GM12878 (cell line): ENCODE measurements around the gene TTC33.

Experiments used
- EP300 ChIP-seq, 2 experiments: fragments of 150-350 bp in 1 of 2; IDR thresholded peaks; 2 replicates each; pipeline ENCODE4 v1.6.1; 2011 to 2012; ENCODE audit warnings: low read depth in 2 of 2, low read length in 2 of 2, borderline replicate concordance in 1 of 2, improper control_type of control experiment in 1 of 2, inconsistent platforms in 1 of 2; ENCODE audit not compliant: control insufficient read depth in 1 of 2
- EZH2 ChIP-seq: IDR thresholded peaks from 2 replicates; pipeline ENCODE4 v1.6.1; 2012; ENCODE audit warnings: low read depth, mild to moderate bottlenecking, control low read depth, inconsistent platforms, low read length, borderline replicate concordance; ENCODE audit not compliant: control insufficient read depth
- LARP7 ChIP-seq: fragments of 450-650 bp; IDR thresholded peaks from 2 replicates; pipeline ENCODE4 v1.6.1; 2017; ENCODE audit warnings: mild to moderate bottlenecking
- MEF2A ChIP-seq: IDR thresholded peaks from 2 replicates; pipeline ENCODE4 v1.6.1; 2011; ENCODE audit warnings: low read depth, mild to moderate bottlenecking, low read length, moderate library complexity; ENCODE audit not compliant: insufficient read depth
- NR2C1 ChIP-seq: fragments of 450-650 bp; IDR thresholded peaks from 2 replicates; pipeline ENCODE4 v1.6.1; 2017; ENCODE audit warnings: antibody characterized with exemption, mild to moderate bottlenecking, moderate library complexity
- POLR2AphosphoS5 ChIP-seq: IDR thresholded peaks from 2 replicates; pipeline ENCODE4 v1.6.1; 2011; ENCODE audit warnings: mild to moderate bottlenecking, low read length, inconsistent platforms
- TAF1 ChIP-seq: IDR thresholded peaks from 2 replicates; pipeline ENCODE4 v1.6.1; 2011; ENCODE audit warnings: mild to moderate bottlenecking, low read depth, low read length, borderline replicate concordance
- TCF7 ChIP-seq: IDR thresholded peaks from 2 replicates; pipeline ENCODE4 v1.6.1; 2014; ENCODE audit warnings: antibody characterized with exemption, borderline replicate concordance
- ZNF592 ChIP-seq: fragments of 450-650 bp; IDR thresholded peaks from 2 replicates; pipeline ENCODE4 v1.6.1; 2017; ENCODE audit warnings: mild to moderate bottlenecking, moderate library complexity
- ZZZ3 ChIP-seq: IDR thresholded peaks from 2 replicates; pipeline ENCODE4 v1.6.1; 2011; ENCODE audit warnings: low read depth; ENCODE audit not compliant: control insufficient read depth, insufficient read length
- TF ChIP-seq, protein P1 (sequence below), 3 experiments: IDR thresholded peaks in 2 of 3; conservative IDR thresholded peaks in 1 of 3; 2 replicates each; pipeline ENCODE4 v1.5.1; 2011; ENCODE audit warnings: low read depth in 3 of 3, low read length in 3 of 3, mild to moderate bottlenecking in 3 of 3, control low read depth in 2 of 3, moderate library complexity in 2 of 3, inconsistent platforms in 1 of 3, mixed read lengths in 1 of 3; ENCODE audit not compliant: control insufficient read depth in 2 of 3, insufficient read depth in 1 of 3; ENCODE audit errors: extremely low read depth in 1 of 3

DNA sequence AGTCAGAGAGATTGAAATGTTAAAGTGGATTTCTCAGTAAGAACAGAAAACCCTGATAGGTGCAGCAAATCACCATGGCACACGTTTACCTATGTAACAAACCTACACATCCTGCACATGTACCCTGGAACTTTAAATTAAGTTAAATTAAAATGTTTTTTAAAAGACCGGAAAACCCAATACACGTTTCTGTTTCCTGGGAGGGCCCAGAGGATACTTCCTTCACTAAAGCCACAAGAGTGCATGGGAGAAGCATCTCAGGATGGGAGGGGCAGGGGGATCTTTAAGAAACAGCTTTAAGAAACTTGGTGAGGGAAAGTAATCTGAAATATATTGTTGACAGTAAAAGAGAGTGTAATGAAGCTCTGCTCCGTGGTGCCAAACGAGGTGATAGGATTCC lies 240.8 kb downstream of the TTC33 start:
- no peak for TF ChIP-seq EP300 (IDR thresholded peaks at IDR 0.05; ENCODE audit: borderline replicate concordance in 1 of 2, control insufficient read depth in 1 of 2, low read depth in 2 of 2, low read length in 2 of 2)
- TF ChIP-seq EZH2: no peak
- TF ChIP-seq NR2C1: no peak
- TF ChIP-seq, protein P1, sequence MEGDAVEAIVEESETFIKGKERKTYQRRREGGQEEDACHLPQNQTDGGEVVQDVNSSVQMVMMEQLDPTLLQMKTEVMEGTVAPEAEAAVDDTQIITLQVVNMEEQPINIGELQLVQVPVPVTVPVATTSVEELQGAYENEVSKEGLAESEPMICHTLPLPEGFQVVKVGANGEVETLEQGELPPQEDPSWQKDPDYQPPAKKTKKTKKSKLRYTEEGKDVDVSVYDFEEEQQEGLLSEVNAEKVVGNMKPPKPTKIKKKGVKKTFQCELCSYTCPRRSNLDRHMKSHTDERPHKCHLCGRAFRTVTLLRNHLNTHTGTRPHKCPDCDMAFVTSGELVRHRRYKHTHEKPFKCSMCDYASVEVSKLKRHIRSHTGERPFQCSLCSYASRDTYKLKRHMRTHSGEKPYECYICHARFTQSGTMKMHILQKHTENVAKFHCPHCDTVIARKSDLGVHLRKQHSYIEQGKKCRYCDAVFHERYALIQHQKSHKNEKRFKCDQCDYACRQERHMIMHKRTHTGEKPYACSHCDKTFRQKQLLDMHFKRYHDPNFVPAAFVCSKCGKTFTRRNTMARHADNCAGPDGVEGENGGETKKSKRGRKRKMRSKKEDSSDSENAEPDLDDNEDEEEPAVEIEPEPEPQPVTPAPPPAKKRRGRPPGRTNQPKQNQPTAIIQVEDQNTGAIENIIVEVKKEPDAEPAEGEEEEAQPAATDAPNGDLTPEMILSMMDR (IDR thresholded peaks at IDR 0.05 in 2 of 3, conservative IDR thresholded peaks at IDR 0.05 in 1 of 3; ENCODE audit: control insufficient read depth in 2 of 3, extremely low read depth in 1 of 3, insufficient read depth in 1 of 3, low read depth in 3 of 3, low read length in 3 of 3): no peak
- TF ChIP-seq LARP7: no peak
- no peak for TF ChIP-seq TCF7
- TF ChIP-seq TAF1: no peak
- TF ChIP-seq MEF2A: no peak
- TF ChIP-seq ZNF592: no peak
- TF ChIP-seq POLR2AphosphoS5: no peak
- no peak for TF ChIP-seq ZZZ3
